ENCODE data around the gene MYOZ2. TPM values are rescaled to one million over a fixed set of nuclear protein-coding genes. Genes with fewer than 3 reads are reported as not detected.
"Not testable (repeated sequence)": the region's sequence is repeated elsewhere in the genome, so short reads cannot be mapped to it uniquely, and the experiment has no call there.

Gene MYOZ2
- total RNA-seq, 3 donors from 2014 or later (not counting 1 experiment from before 2014, with no cell fraction given) = not detected

GRCh38 chr4:119170195-119170594, 34.6 kb downstream of the MYOZ2 start:
- H3K9me3 ChIP-seq (ENCODE audit: control insufficient read depth, insufficient read depth, low read length) = no peaks in the 10 kb centered on the region
- ATAC-seq (no peak), DNase-seq (no peak)
- TF ChIP-seq CTCF (IDR thresholded peaks at IDR 0.05) = no peak
- H3K4me3 Mint-ChIP-seq = no peak overlapping the region
- H3K27ac Mint-ChIP-seq = no peak overlapping the region
- H3K36me3 ChIP-seq (ENCODE audit: control insufficient read depth, insufficient read depth, low read length) = no peaks in the 10 kb centered on the region
- no peak overlapping the region for H3K4me3 ChIP-seq (ENCODE audit: low read length)
- H3K4me1 ChIP-seq (ENCODE audit: control insufficient read depth, insufficient read depth, low read length) = no peaks in the 10 kb centered on the region
- no peaks in the 10 kb centered on the region for H3K9me3 Mint-ChIP-seq
- H3K27ac ChIP-seq (ENCODE audit: low read length) = no peak overlapping the region
- H3K27me3 ChIP-seq (ENCODE audit: control insufficient read depth, insufficient read depth, low read length) = peaks cover 3% of the 10 kb centered on the region
- no peaks in the 10 kb centered on the region for H3K4me1 Mint-ChIP-seq
- no peaks in the 10 kb centered on the region for H3K27me3 Mint-ChIP-seq (ENCODE audit: low read depth in 2 of 2)
- no peaks in the 10 kb centered on the region for H3K36me3 Mint-ChIP-seq
- intact Hi-C loops (cut with micrococcal nuclease) = no loop called here

- intact Hi-C loops (cut with micrococcal nuclease) = no loop called here
- DNase-seq (no peak), ATAC-seq (no peak)
- 89% methylated on average over 6 of the region's 7 CpGs for WGBS (ENCODE audit: insufficient coverage)
- no peak for TF ChIP-seq CTCF (IDR thresholded peaks at IDR 0.05)
- Mint-ChIP-seq H3K4me1 (no peaks in the 10 kb centered on the region), H3K27ac (no peak overlapping the region), H3K27me3 (ENCODE audit: low read depth in 2 of 2) (peaks cover 2 to 5% of the 10 kb centered on the region in 2 donors), H3K4me3 (no peak overlapping the region), H3K36me3 (no peaks in the 10 kb centered on the region), H3K9me3 (no peaks in the 10 kb centered on the region)
- Histone ChIP-seq H3K27ac (ENCODE audit: low read length) (no peak overlapping the region), H3K4me1 (ENCODE audit: control insufficient read depth, insufficient read depth, low read length) (no peaks in the 10 kb centered on the region), H3K36me3 (ENCODE audit: control insufficient read depth, insufficient read depth, low read length) (no peaks in the 10 kb centered on the region), H3K9me3 (ENCODE audit: control insufficient read depth, insufficient read depth, low read length) (no peaks in the 10 kb centered on the region), H3K27me3 (ENCODE audit: control insufficient read depth, insufficient read depth, low read length) (peaks cover 3% of the 10 kb centered on the region), H3K4me3 (ENCODE audit: low read length) (no peak overlapping the region)
Measured at GRCh38 chr4:119172223-119172622, 36.6 kb downstream of the MYOZ2 start.

GRCh38 chr4:119173729-119174361, 38.2 kb downstream of the MYOZ2 start:
- H3K4me1 Mint-ChIP-seq; DNase-seq; H3K9me3 ChIP-seq (ENCODE audit: control insufficient read depth, insufficient read depth, low read length); H3K4me1 ChIP-seq (ENCODE audit: control insufficient read depth, insufficient read depth, low read length); H3K27ac ChIP-seq (ENCODE audit: low read length); H3K4me3 ChIP-seq (ENCODE audit: low read length); H3K9me3 Mint-ChIP-seq; H3K27ac Mint-ChIP-seq; ATAC-seq; H3K36me3 Mint-ChIP-seq; H3K36me3 ChIP-seq (ENCODE audit: control insufficient read depth, insufficient read depth, low read length); intact Hi-C loops (cut with micrococcal nuclease); H3K4me3 Mint-ChIP-seq; H3K27me3 ChIP-seq (ENCODE audit: control insufficient read depth, insufficient read depth, low read length): not testable (repeated sequence)
- WGBS (ENCODE audit: insufficient coverage) = 93% methylated on average over 30 of the region's 30 CpGs
- H3K27me3 Mint-ChIP-seq (ENCODE audit: low read depth in 2 of 2) = peaks cover 12 to 17% of the 10 kb centered on the region in 2 donors

GRCh38 chr4:119179011-119179410, 43.4 kb downstream of the MYOZ2 start:
- H3K4me3 ChIP-seq (ENCODE audit: low read length) = no peak overlapping the region
- Mint-ChIP-seq H3K27me3 (ENCODE audit: low read depth in 2 of 2) (peaks cover 18 to 26% of the 10 kb centered on the region in 2 donors), H3K36me3 (no peaks in the 10 kb centered on the region), H3K4me3 (no peak overlapping the region), H3K9me3 (no peaks in the 10 kb centered on the region), H3K27ac (no peak overlapping the region), H3K4me1 (no peaks in the 10 kb centered on the region)
- no peaks in the 10 kb centered on the region for H3K4me1 ChIP-seq (ENCODE audit: control insufficient read depth, insufficient read depth, low read length)
- ATAC-seq (no peak), DNase-seq (no peak)
- WGBS (ENCODE audit: insufficient coverage) = 80% methylated on average over 1 of the region's 1 CpG
- intact Hi-C loops (cut with micrococcal nuclease) = no loop called here
- no peaks in the 10 kb centered on the region for H3K36me3 ChIP-seq (ENCODE audit: control insufficient read depth, insufficient read depth, low read length)
- no peak overlapping the region for H3K27ac ChIP-seq (ENCODE audit: low read length)
- no peak for TF ChIP-seq CTCF (IDR thresholded peaks at IDR 0.05)
- H3K27me3 ChIP-seq (ENCODE audit: control insufficient read depth, insufficient read depth, low read length) = no peaks in the 10 kb centered on the region
- no peaks in the 10 kb centered on the region for H3K9me3 ChIP-seq (ENCODE audit: control insufficient read depth, insufficient read depth, low read length)

Measured in natural killer cell (primary cell).